Right hindlimb (tissue), 1 donor: ENCODE data around the gene SCUBE1.
"Not testable (repeated sequence)": the region's sequence is repeated elsewhere in the genome, so short reads cannot be mapped to it uniquely, and the experiment has no call there.

Source experiments
- DNase-seq: peaks from one replicate; pipeline ENCODE4 v3.0.0-alpha.2; 2018

The SCUBE1 gene

GRCh38 chr22:43355688-43356087 is 12.5 kb upstream of the SCUBE1 start:
- DNase-seq, result not testable (repeated sequence)

- DNase-seq, result no peak
Observed at GRCh38 chr22:43351966-43352345, 8.8 kb upstream of the SCUBE1 start.

- DNase-seq, result no peak
Observed at GRCh38 chr22:43349636-43350035, 6.5 kb upstream of the SCUBE1 start.

GRCh38 chr22:43346521-43346929 is 3.4 kb upstream of the SCUBE1 start:
- peak; percentile 53 for DNase-seq

GRCh38 chr22:43345761-43346301 is 2.7 kb upstream of the SCUBE1 start:
- no peak for DNase-seq

- DNase-seq, result no peak
Observed at GRCh38 chr22:43345356-43345755, 2.2 kb upstream of the SCUBE1 start.

GRCh38 chr22:43344520-43344787 is 1.3 kb upstream of the SCUBE1 start:
- DNase-seq, result no peak

- peak; percentile 50 for DNase-seq
Observed at GRCh38 chr22:43343670-43344519, 723 bp upstream of the SCUBE1 start.

GRCh38 chr22:43342347-43343261 is 568 bp downstream of the SCUBE1 start:
- no peak for DNase-seq

- no peak for DNase-seq
Observed at GRCh38 chr22:43341565-43341964, 1.6 kb downstream of the SCUBE1 start.

- DNase-seq, result no peak
Observed at GRCh38 chr22:43338766-43339345, 4.3 kb downstream of the SCUBE1 start.

- no peak for DNase-seq
Observed at GRCh38 chr22:43337946-43338345, 5.2 kb downstream of the SCUBE1 start.

GRCh38 chr22:43337385-43337784 is 5.8 kb downstream of the SCUBE1 start:
- DNase-seq, result no peak

GRCh38 chr22:43334378-43334777 is 8.8 kb downstream of the SCUBE1 start:
- DNase-seq, result no peak

GRCh38 chr22:43333978-43334377 is 9.2 kb downstream of the SCUBE1 start:
- no peak for DNase-seq

- no peak for DNase-seq
Observed at GRCh38 chr22:43333156-43333555, 10.0 kb downstream of the SCUBE1 start.

- DNase-seq, result no peak
Observed at GRCh38 chr22:43331698-43332097, 11.5 kb downstream of the SCUBE1 start.

- DNase-seq, result no peak
Observed at GRCh38 chr22:43331069-43331451, 12.1 kb downstream of the SCUBE1 start.

- DNase-seq, result peak; percentile 56
Observed at GRCh38 chr22:43330178-43331068, 12.7 kb downstream of the SCUBE1 start.

GRCh38 chr22:43329061-43329460 is 14.1 kb downstream of the SCUBE1 start:
- no peak for DNase-seq

- no peak for DNase-seq
Observed at GRCh38 chr22:43327157-43327438, 16.1 kb downstream of the SCUBE1 start.

- DNase-seq, result no peak
Observed at GRCh38 chr22:43326331-43327156, 16.6 kb downstream of the SCUBE1 start.
